PFSK-1 (cell line): Measurements from ENCODE around the gene CSF3.

Source experiments
- FOXP2 ChIP-seq: optimal IDR thresholded peaks from 2 replicates; pipeline ENCODE3; 2011; ENCODE audit warnings: borderline replicate concordance, control low read depth, inconsistent platforms; ENCODE audit not compliant: insufficient read depth; ENCODE audit errors: extremely low read length, extremely low read depth
- POLR2AphosphoS5 ChIP-seq: IDR thresholded peaks from 2 replicates; pipeline ENCODE4 v1.6.1; 2012; ENCODE audit warnings: low read depth, mild to moderate bottlenecking, control low read depth, low read length, moderate library complexity
- REST ChIP-seq, 2 experiments: IDR thresholded peaks; 2 replicates each; pipeline versions ENCODE4 v1.6.1 to v1.8.0; 2011 to 2012; ENCODE audit warnings: low read depth in 2 of 2, low read length in 2 of 2, control low read depth in 1 of 2, inconsistent platforms in 1 of 2, mild to moderate bottlenecking in 1 of 2, moderate library complexity in 1 of 2; ENCODE audit not compliant: insufficient read depth in 1 of 2
- SIN3A ChIP-seq: IDR thresholded peaks from 2 replicates; pipeline ENCODE4 v1.6.1; 2012; ENCODE audit warnings: mild to moderate bottlenecking, low read length, moderate library complexity, borderline replicate concordance; ENCODE audit not compliant: insufficient read depth
- TAF1 ChIP-seq: IDR thresholded peaks from 2 replicates; pipeline ENCODE4 v1.6.1; 2012; ENCODE audit warnings: low read length, control low read depth, borderline replicate concordance; ENCODE audit not compliant: insufficient read depth

Gene CSF3

GRCh38 chr17:40060887-40061608 lies 45.8 kb downstream of the CSF3 start:
- TF ChIP-seq POLR2AphosphoS5, result no peak
- TF ChIP-seq TAF1, result no peak
- no peak for TF ChIP-seq REST (IDR thresholded peaks at IDR 0.05; ENCODE audit: insufficient read depth in 1 of 2, low read depth in 2 of 2, low read length in 2 of 2)
- no peak for TF ChIP-seq FOXP2
- no peak for TF ChIP-seq SIN3A

- TF ChIP-seq SIN3A (no peak), REST (IDR thresholded peaks at IDR 0.05; ENCODE audit: insufficient read depth in 1 of 2, low read depth in 2 of 2, low read length in 2 of 2) (no peak), POLR2AphosphoS5 (no peak), FOXP2 (no peak), TAF1 (no peak)
Measured at GRCh38 chr17:40061609-40062038, 46.4 kb downstream of the CSF3 start.

- TF ChIP-seq REST (IDR thresholded peaks at IDR 0.05; ENCODE audit: insufficient read depth in 1 of 2, low read depth in 2 of 2, low read length in 2 of 2) (no peak), SIN3A (no peak), TAF1 (no peak), FOXP2 (no peak), POLR2AphosphoS5 (no peak)
Measured at GRCh38 chr17:40062329-40063186, 47.3 kb downstream of the CSF3 start, which contains the start of gene THRA. Gene THRA (plus strand): TSS chr17:40062965. CDS start chr17:40074489, 11,524 bp downstream.

GRCh38 chr17:40063187-40063771 lies 48.0 kb downstream of the CSF3 start:
- TF ChIP-seq SIN3A (no peak), TAF1 (no peak), FOXP2 (no peak), POLR2AphosphoS5 (no peak), REST (IDR thresholded peaks at IDR 0.05; ENCODE audit: insufficient read depth in 1 of 2, low read depth in 2 of 2, low read length in 2 of 2) (no peak)
